IMR-90 (cell line): ENCODE results near the gene TAAR5. TPM values are rescaled to one million over a fixed set of nuclear protein-coding genes. Genes with fewer than 3 reads are reported as not detected.

Experiments used
- ATAC-seq: fragments of 200-7000 bp; cut with Tn5 transposase; 2 replicates; pipeline ENCODE4 v1.9.1; 2020; ENCODE audit warnings: low read depth, mild to moderate bottlenecking, moderate library complexity
- BruUV-seq: library from RNA; stranded (reverse); fragments of 400-500 nt; replicated peaks from 2 replicates; lab custom pipeline; 2021; lab: Mats Ljungman, UMichigan
- CTCF ChIA-PET: fragments of 300-600 bp; formaldehyde crosslinking; extraction: SDS; loops from one replicate; lab custom pipeline; 2021; ENCODE audit warnings: antibody characterized with exemption; lab: Yijun Ruan, JAX
- POLR2A ChIA-PET: fragments of 300-600 bp; sonication (Branson Sonifier 250); formaldehyde crosslinking; loops from one replicate; lab custom pipeline; 2022; ENCODE audit warnings: antibody characterized with exemption; ENCODE audit not compliant: unreplicated experiment; lab: Charles Lee
- DNase-seq: peaks from one replicate; pipeline ENCODE4 v3.0.0; 2013
- H2AFZ ChIP-seq: replicated peaks from 2 replicates; pipeline ENCODE3; 2013; ENCODE audit warnings: low read length, mild to moderate bottlenecking; ENCODE audit not compliant: poor library complexity
- H2AK5ac ChIP-seq: 2 replicates; pipeline ENCODE4 v1.6.1; 2013; ENCODE audit warnings: low read depth, low read length, inconsistent platforms
- H2AK9ac ChIP-seq: replicated peaks from 2 replicates; pipeline ENCODE3; 2013; ENCODE audit warnings: mild to moderate bottlenecking, low read depth, low read length, moderate library complexity; ENCODE audit not compliant: poor library complexity
- H2BK120ac ChIP-seq: 2 replicates; pipeline ENCODE4 v1.6.1; 2013; ENCODE audit warnings: low read depth, low read length, inconsistent platforms
- H2BK15ac ChIP-seq: 3 replicates; pipeline ENCODE4 v1.6.1; 2013; ENCODE audit warnings: low read depth, low read length, inconsistent platforms
- H2BK20ac ChIP-seq: 2 replicates; pipeline ENCODE4 v1.6.1; 2013; ENCODE audit warnings: low read depth, mild to moderate bottlenecking, inconsistent platforms, low read length, moderate library complexity
- H2BK5ac ChIP-seq: 2 replicates; pipeline ENCODE4 v1.6.1; 2013; ENCODE audit warnings: mild to moderate bottlenecking, low read depth, low read length, inconsistent platforms; ENCODE audit not compliant: poor library complexity, severe bottlenecking
- H3K14ac ChIP-seq: replicated peaks from 2 replicates; pipeline ENCODE4 v1.6.1; 2013; ENCODE audit warnings: low read depth, low read length, inconsistent platforms
- H3K18ac ChIP-seq: 2 replicates; pipeline ENCODE4 v1.6.1; 2013; ENCODE audit warnings: low read depth, low read length, control low read depth
- H3K23ac ChIP-seq: 2 replicates; pipeline ENCODE4 v1.6.1; 2013; ENCODE audit warnings: low read depth, low read length, inconsistent platforms
- H3K27ac ChIP-seq: 2 replicates; pipeline ENCODE4 v1.5.1; 2013; ENCODE audit warnings: mild to moderate bottlenecking, control low read depth, low read length; ENCODE audit not compliant: insufficient read depth
- H3K27me3 ChIP-seq: 2 replicates; pipeline ENCODE4 v1.6.1; 2013; ENCODE audit warnings: low read length; ENCODE audit not compliant: control insufficient read depth, insufficient read depth
- H3K36me3 ChIP-seq: 2 replicates; pipeline ENCODE4 v1.6.1; 2013; ENCODE audit warnings: low read length, mixed read lengths; ENCODE audit not compliant: control insufficient read depth, insufficient read depth
- H3K4ac ChIP-seq: 2 replicates; pipeline ENCODE4 v1.6.1; 2013; ENCODE audit warnings: low read depth, low read length, inconsistent platforms
- H3K4me1 ChIP-seq: 2 replicates; pipeline ENCODE4 v1.6.1; 2013; ENCODE audit warnings: low read length, mixed read lengths; ENCODE audit not compliant: control insufficient read depth, insufficient read depth
- H3K4me2 ChIP-seq: 2 replicates; pipeline ENCODE4 v1.6.1; 2013; ENCODE audit warnings: low read depth, mild to moderate bottlenecking, control low read depth, low read length, moderate library complexity
- H3K4me3 ChIP-seq: 2 replicates; pipeline ENCODE4 v1.5.1; 2013; ENCODE audit warnings: low read depth, mild to moderate bottlenecking, control low read depth, low read length, moderate library complexity; ENCODE audit not compliant: insufficient read depth
- H3K56ac ChIP-seq: 2 replicates; pipeline ENCODE4 v1.6.1; 2013; ENCODE audit warnings: low read length, inconsistent platforms; ENCODE audit not compliant: insufficient read depth; ENCODE audit errors: extremely low read depth
- H3K79me1 ChIP-seq, 2 experiments: 2 replicates each; pipeline ENCODE4 v1.6.1; 2013; ENCODE audit warnings: low read length in 2 of 2, inconsistent platforms in 1 of 2, low read depth in 1 of 2
- H3K9ac ChIP-seq: 2 replicates; pipeline ENCODE4 v1.6.1; 2013; ENCODE audit warnings: low read depth, low read length, control low read depth
- H3K9me1 ChIP-seq: 2 replicates; pipeline ENCODE4 v1.6.1; 2013; ENCODE audit warnings: low read length, inconsistent platforms; ENCODE audit not compliant: insufficient read depth
- H3K9me3 ChIP-seq: 2 replicates; pipeline ENCODE4 v1.6.1; 2013; ENCODE audit warnings: low read length; ENCODE audit not compliant: control insufficient read depth, insufficient read depth
- H4K20me1 ChIP-seq: 2 replicates; pipeline ENCODE4 v1.6.1; 2013; ENCODE audit warnings: low read length, inconsistent platforms; ENCODE audit not compliant: insufficient read depth
- H4K5ac ChIP-seq: 2 replicates; pipeline ENCODE4 v1.6.1; 2013; ENCODE audit warnings: mild to moderate bottlenecking, low read depth, low read length, control low read depth
- H4K8ac ChIP-seq, 2 experiments: 2 replicates each; pipeline ENCODE4 v1.6.1; 2013; ENCODE audit warnings: low read depth in 2 of 2, low read length in 2 of 2, control low read depth in 1 of 2, inconsistent platforms in 1 of 2
- H4K91ac ChIP-seq: 2 replicates; pipeline ENCODE4 v1.6.1; 2013; ENCODE audit warnings: low read depth, low read length, inconsistent platforms; ENCODE audit not compliant: insufficient read depth
- BHLHE40 ChIP-seq: fragments of 150-350 bp; IDR thresholded peaks from 2 replicates; pipeline ENCODE4 v1.6.1; 2016; ENCODE audit warnings: mild to moderate bottlenecking, low read depth, low read length
- CEBPB ChIP-seq: IDR thresholded peaks from 2 replicates; pipeline ENCODE4 v1.6.1; 2012; ENCODE audit warnings: low read depth, low read length, improper control_type of control experiment
- CHD1 ChIP-seq: IDR thresholded peaks from 2 replicates; pipeline ENCODE4 v1.6.1; 2012; ENCODE audit warnings: low read depth, low read length, improper control_type of control experiment
- ELK1 ChIP-seq: fragments of 150-350 bp; IDR thresholded peaks from 2 replicates; pipeline ENCODE4 v1.6.1; 2016; ENCODE audit warnings: low read depth, mild to moderate bottlenecking, low read length, moderate library complexity, borderline replicate concordance
- FOS ChIP-seq: fragments of 150-350 bp; IDR thresholded peaks from 2 replicates; pipeline ENCODE4 v1.6.1; 2016; ENCODE audit warnings: low read depth, low read length
- MAFK ChIP-seq: IDR thresholded peaks from 2 replicates; pipeline ENCODE4 v1.6.1; 2012; ENCODE audit warnings: low read depth, low read length, improper control_type of control experiment
- MAZ ChIP-seq: IDR thresholded peaks from 2 replicates; pipeline ENCODE4 v1.6.1; 2012; ENCODE audit warnings: low read depth, mild to moderate bottlenecking, low read length, improper control_type of control experiment, moderate library complexity, borderline replicate concordance
- MXI1 ChIP-seq: IDR thresholded peaks from 2 replicates; pipeline ENCODE4 v1.6.1; 2012; ENCODE audit warnings: low read depth, mild to moderate bottlenecking, low read length, moderate library complexity, borderline replicate concordance
- POLR2A ChIP-seq: IDR thresholded peaks from 2 replicates; pipeline ENCODE4 v1.6.1; 2012; ENCODE audit warnings: mild to moderate bottlenecking, low read depth, low read length
- RAD21 ChIP-seq: IDR thresholded peaks from 2 replicates; pipeline ENCODE4 v1.6.1; 2012; ENCODE audit warnings: low read length, improper control_type of control experiment
- RCOR1 ChIP-seq: IDR thresholded peaks from 2 replicates; pipeline ENCODE4 v1.6.1; 2012; ENCODE audit warnings: mild to moderate bottlenecking, low read length, improper control_type of control experiment; ENCODE audit not compliant: insufficient replicate concordance
- RFX5 ChIP-seq: IDR thresholded peaks from 2 replicates; pipeline ENCODE4 v1.8.0; 2012; ENCODE audit warnings: low read depth, mild to moderate bottlenecking, low read length, moderate library complexity
- SMC3 ChIP-seq: fragments of 150-350 bp; IDR thresholded peaks from 2 replicates; pipeline ENCODE4 v1.6.1; 2016; ENCODE audit warnings: low read depth, mild to moderate bottlenecking, antibody characterized with exemption, low read length, moderate library complexity
- USF2 ChIP-seq: fragments of 150-350 bp; IDR thresholded peaks from 2 replicates; pipeline ENCODE4 v1.6.1; 2017; ENCODE audit warnings: mild to moderate bottlenecking, antibody characterized with exemption, low read length, low read depth
- WGBS, 2 experiments: methylation state at CpG; one replicate each; pipeline versions ENCODE4 v1.1.5 to v1.1.7; 2013; ENCODE audit warnings: missing lambda C conversion rate in 2 of 2; ENCODE audit not compliant: insufficient read length in 1 of 2; ENCODE audit errors: extremely low coverage in 2 of 2; 5-methylcytosine and 5-hydroxymethylcytosine counted together
- dilution Hi-C: fragments of 300-500 bp; cut with HindIII; formaldehyde crosslinking; loops from one replicate; pipeline ENCODE4 v1.14.3; 2018; ENCODE audit warnings: low sequenced_read_pairs; ENCODE audit not compliant: unreplicated experiment
- in situ Hi-C: fragments of 300-500 bp; cut with MboI; formaldehyde crosslinking; loops from 3 replicates; pipeline ENCODE4 v1.14.3; 2019; ENCODE audit warnings: low sequenced_read_pairs, inconsistent platforms, mixed read lengths
- intact Hi-C: fragments of 100-400 bp; cut with micrococcal nuclease; formaldehyde crosslinking; loops from 2 replicates; pipeline ENCODE4 v1.10.0; 2022
- polyA plus RNA-seq, 3 experiments: library from polyadenylated mRNA; depleted of rRNA; stranded (reverse); fragments of >200 nt; gene quantifications; 2 replicates each; pipeline ENCODE4 v1.2.3, GENCODE V29; 2012; ENCODE audit warnings: low replicate concordance in 1 of 3
- total RNA-seq: library from RNA; depleted of rRNA; stranded (reverse); fragments of >200 nt; gene quantifications from 2 replicates; pipeline ENCODE4 v1.2.3, GENCODE V29; 2012
- TF ChIP-seq, protein P1 (sequence below): conservative IDR thresholded peaks from 2 replicates; pipeline ENCODE4 v1.5.1; 2012; ENCODE audit warnings: mild to moderate bottlenecking, low read depth, low read length, improper control_type of control experiment

The TAAR5 gene
- total and polyA plus RNA-seq, 2 of the 4 experiments (the other 2 are of a cell fraction), result not detected

GRCh38 chr6:132551214-132551613 is 38.3 kb downstream of the TAAR5 start:
- ChIA-PET CTCF (no interaction called here), POLR2A (no interaction called here)
- ATAC-seq (no peak), DNase-seq (no peak)
- Histone ChIP-seq H4K8ac (no peak overlapping the region), H2BK20ac (no peak overlapping the region), H3K23ac (no peak overlapping the region), H3K18ac (no peak overlapping the region), H3K9me3 (no peaks in the 10 kb centered on the region), H2BK15ac (no peak overlapping the region), H3K56ac (no peak overlapping the region), H3K9ac (no peak overlapping the region), H2BK5ac (no peak overlapping the region), H4K91ac (no peak overlapping the region), H3K27me3 (peaks cover 45% of the 10 kb centered on the region), H3K14ac (no peak overlapping the region), H4K5ac (no peak overlapping the region), H3K4ac (no peak overlapping the region), H3K79me1 (no peaks in the 10 kb centered on the region), H3K4me2 (no peak overlapping the region), H3K4me1 (no peaks in the 10 kb centered on the region), H2AK5ac (no peak overlapping the region), H2AFZ (no peak overlapping the region), H3K36me3 (no peaks in the 10 kb centered on the region), H3K9me1 (0 out of 2 replicates have a peak, but pooled peaks cover 4% of the 10 kb centered on the region), H2BK120ac (no peak overlapping the region), H2AK9ac (no peak overlapping the region), H3K27ac (no peak overlapping the region), H3K4me3 (no peak overlapping the region), H4K20me1 (no peaks in the 10 kb centered on the region)
- WGBS, 2 experiments, result 62% methylated on average over 3 of the region's 4 CpGs; no CpG with 5 or more reads in 1 of the 2 experiments
- BruUV-seq, result no TSS peak
- intact Hi-C loops, result no loop called here
- in situ Hi-C loops, result no loop called here
- dilution Hi-C loops, result no loop called here
- TF ChIP-seq MXI1 (no peak), RCOR1 (no peak), POLR2A (no peak), RAD21 (no peak), USF2 (no peak), CHD1 (no peak), CEBPB (no peak), SMC3 (no peak), ELK1 (no peak), MAZ (no peak), FOS (no peak), MAFK (no peak), BHLHE40 (no peak), RFX5 (no peak)
- TF ChIP-seq, protein P1, sequence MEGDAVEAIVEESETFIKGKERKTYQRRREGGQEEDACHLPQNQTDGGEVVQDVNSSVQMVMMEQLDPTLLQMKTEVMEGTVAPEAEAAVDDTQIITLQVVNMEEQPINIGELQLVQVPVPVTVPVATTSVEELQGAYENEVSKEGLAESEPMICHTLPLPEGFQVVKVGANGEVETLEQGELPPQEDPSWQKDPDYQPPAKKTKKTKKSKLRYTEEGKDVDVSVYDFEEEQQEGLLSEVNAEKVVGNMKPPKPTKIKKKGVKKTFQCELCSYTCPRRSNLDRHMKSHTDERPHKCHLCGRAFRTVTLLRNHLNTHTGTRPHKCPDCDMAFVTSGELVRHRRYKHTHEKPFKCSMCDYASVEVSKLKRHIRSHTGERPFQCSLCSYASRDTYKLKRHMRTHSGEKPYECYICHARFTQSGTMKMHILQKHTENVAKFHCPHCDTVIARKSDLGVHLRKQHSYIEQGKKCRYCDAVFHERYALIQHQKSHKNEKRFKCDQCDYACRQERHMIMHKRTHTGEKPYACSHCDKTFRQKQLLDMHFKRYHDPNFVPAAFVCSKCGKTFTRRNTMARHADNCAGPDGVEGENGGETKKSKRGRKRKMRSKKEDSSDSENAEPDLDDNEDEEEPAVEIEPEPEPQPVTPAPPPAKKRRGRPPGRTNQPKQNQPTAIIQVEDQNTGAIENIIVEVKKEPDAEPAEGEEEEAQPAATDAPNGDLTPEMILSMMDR, result no peak
